GM12872 (cell line): Measurements from ENCODE around the gene COL24A1.

Experiments
- CTCF ChIP-seq: IDR thresholded peaks from 3 replicates; pipeline ENCODE4 v1.5.1; 2011; ENCODE audit warnings: low read depth, mild to moderate bottlenecking, low read length, moderate library complexity; ENCODE audit not compliant: insufficient read depth

COL24A1 gene

GRCh38 chr1:86068841-86069756, 87.5 kb downstream of the COL24A1 start:
- TF ChIP-seq CTCF, result no peak

GRCh38 chr1:86068271-86068721, 88.3 kb downstream of the COL24A1 start:
- no peak for TF ChIP-seq CTCF

- no peak for TF ChIP-seq CTCF
Measured at GRCh38 chr1:86067626-86068025, 88.9 kb downstream of the COL24A1 start.

GRCh38 chr1:86064899-86065298, 91.7 kb downstream of the COL24A1 start:
- TF ChIP-seq CTCF, result no peak

GRCh38 chr1:86063721-86064120, 92.9 kb downstream of the COL24A1 start:
- TF ChIP-seq CTCF, result no peak

- TF ChIP-seq CTCF, result no peak
Measured at GRCh38 chr1:86062453-86062852, 94.1 kb downstream of the COL24A1 start.

- TF ChIP-seq CTCF, result no peak
Measured at GRCh38 chr1:86061551-86061990, 95.0 kb downstream of the COL24A1 start.
